Activated CD8-positive, alpha-beta memory T cell treated with anti-CD3 and anti-CD28 coated beads for 24 hours (primary cell): ENCODE measurements around the gene SIVA1.

Source experiments
- DNase-seq: peaks from one replicate; pipeline ENCODE4 v3.0.0-alpha.2; 2020

Gene SIVA1

DNA sequence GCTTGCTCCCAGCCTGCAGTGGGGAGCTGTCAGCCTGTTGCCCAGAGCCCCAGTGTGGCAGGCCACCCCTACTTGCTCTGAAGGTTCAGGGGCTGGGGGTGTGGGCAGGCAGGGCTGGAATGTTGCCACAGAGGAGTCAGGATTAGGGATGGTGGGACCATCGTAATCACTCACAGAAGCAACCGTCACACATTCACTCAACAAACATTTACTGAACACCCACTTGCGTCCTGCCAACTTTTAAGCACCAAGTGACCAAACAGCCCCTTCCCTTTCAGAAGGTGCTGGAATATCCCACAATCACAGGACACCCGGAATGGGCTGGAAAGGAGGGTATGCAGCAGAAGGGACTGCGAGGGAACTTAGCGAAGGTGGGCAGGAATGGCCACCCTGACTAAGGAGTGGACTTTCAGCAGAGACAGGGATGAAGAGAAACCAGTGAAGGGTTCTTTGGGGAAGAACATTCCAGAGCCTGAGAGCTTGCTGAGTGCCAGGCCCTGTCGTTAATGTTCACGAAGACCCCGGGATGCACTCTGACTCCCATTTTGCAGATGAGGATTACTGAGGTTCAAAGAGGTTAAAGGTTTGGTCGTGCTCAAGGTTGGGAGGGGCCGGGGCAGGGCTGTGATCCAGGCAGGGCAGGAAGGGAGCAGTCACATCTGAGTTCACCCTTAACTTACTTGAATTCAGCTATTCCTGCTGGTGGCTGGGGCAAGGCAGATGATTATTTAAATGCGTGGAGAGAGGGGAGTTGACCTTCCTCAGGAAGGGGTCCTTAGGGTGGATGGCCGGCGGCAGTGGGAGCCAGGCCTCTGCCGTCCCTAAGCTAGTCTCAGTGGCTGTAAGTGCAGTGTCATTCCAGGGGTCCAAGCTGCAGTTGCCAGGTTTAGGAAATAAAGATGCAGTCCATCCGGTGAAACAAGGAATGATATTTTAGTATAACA is 45.6 kb downstream of the SIVA1 start:
- no peak for DNase-seq

DNA sequence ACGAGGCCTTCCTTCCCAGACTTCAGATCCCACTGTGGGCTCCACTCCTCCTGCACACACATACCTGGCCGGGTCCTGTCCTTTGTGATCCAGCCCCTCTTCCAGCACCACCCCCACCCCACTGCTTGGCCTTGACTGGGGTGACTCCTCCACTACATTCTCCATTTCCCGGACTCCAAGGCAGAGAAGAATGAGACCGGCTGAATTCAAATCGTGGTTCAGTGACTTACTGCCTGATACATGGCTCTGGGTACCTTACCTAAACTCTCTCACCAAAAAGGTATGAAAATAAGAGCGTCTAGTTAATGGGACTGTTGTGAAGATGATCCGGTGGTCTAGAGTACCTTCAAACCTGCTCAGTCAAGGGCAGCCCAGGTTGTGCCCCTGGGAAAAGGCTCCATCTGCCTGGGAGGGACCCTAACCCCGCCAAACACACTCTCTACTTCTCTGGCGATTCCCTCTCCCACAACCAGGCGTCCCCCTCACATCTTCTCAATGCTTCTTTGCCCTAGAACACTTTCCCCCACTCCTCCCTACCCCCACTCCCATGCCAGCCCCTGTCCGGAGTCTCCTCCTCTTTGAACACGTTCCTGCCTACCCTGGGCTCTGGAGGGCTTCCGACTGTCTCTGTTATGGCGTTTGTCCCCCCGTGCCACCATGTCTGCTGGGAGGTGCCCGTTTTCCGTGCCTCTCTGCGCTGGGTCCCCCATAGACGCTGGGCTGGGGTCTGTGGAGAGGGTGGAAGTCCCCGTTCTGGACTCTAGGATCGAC is 46.5 kb downstream of the SIVA1 start:
- DNase-seq = no peak

DNA sequence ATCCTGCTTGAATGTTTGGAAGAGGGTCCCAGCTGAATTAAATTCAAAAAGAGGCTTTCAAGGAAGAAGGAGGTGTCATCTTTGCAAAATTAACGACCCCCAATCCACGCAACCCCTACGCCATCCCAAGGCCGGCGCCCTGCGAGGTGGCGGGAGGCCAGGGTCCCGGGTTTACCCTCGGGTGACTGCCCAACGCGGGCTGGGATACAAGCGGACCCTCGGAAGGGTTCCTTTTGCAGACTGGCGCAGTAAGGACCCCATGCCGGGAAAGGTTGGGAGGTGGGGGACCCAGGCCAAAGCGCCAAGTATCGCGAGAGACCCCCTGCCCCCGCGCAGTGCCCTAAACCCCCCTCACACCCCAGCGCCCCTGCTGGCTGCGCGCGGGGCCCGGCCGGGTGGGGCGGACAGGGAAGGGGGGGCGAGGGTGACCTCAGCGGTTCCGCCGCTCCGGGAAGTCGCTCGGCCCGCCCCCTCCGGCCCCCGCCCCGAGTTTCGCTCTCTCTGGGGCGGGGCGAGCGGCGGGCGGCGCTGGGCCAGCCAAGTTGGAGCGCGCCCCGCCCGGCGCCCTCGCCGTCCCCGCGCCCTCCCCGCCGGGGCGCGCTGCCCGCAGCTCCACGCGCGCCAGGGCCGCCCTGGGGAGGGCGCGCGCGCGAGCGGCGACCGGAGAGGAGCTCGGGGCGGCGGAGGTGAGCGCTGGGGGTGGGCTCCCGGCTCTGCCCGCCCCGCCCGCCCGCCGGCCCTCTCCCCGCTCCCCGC is 47.2 kb downstream of the SIVA1 start:
- DNase-seq = peak; percentile 89

DNA sequence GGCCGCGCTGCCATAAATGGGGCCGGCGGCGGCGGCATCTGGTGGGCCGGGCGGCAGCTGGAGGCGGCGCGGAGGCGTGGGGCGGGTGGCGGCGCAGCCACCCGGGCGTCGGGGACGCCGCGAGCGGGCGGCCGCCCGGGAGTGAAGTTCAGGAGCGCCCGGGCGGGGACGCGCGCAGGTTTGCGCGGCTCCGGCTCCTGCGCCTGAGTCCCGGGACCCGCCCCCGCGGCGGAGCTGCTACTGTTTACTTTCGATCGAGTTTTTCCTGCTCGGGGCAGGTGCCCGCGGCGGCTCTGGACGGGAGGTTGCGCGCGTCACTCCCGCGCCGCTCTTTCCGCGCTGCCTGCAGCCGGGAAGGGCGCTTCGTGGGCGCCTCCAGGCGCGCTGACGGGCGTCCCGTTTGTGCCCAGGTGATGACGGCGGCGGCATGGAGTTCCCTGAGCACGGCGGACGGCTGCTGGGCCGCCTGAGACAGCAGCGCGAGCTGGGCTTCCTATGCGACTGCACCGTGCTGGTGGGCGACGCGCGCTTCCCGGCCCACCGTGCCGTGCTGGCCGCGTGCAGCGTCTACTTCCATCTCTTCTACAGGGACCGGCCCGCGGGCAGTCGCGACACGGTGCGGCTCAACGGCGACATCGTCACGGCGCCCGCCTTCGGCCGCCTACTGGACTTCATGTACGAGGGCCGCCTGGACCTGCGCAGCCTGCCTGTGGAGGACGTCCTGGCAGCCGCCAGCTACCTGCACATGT is 48.0 kb downstream of the SIVA1 start, which contains the start of gene ZBTB42:
ZBTB42 (plus strand) TSS at position 331 of the 749 bp plus-strand sequence; CDS start at position 428, 97 bp downstream.
- DNase-seq = peak; percentile 84

DNA sequence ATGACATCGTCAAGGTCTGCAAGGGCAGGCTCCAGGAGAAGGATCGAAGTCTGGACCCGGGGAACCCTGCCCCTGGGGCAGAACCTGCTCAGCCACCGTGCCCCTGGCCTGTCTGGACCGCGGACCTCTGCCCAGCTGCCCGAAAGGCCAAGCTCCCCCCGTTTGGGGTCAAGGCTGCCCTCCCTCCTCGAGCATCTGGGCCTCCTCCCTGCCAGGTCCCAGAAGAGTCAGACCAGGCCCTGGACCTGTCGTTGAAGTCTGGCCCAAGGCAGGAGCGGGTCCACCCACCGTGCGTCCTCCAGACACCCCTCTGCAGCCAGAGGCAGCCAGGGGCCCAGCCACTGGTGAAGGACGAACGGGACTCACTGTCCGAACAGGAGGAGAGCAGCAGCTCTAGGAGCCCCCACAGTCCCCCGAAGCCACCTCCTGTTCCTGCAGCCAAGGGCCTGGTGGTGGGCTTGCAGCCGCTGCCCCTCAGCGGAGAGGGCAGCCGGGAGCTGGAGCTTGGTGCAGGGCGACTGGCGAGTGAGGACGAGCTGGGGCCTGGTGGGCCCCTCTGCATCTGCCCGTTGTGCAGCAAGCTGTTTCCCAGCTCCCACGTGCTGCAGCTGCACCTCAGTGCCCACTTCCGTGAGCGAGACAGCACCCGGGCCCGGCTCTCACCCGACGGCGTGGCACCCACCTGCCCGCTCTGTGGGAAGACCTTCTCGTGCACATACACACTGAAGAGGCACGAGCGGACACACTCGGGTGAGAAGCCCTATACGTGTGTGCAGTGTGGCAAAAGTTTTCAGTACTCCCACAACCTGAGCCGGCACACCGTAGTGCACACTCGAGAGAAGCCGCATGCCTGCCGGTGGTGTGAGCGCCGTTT is 48.8 kb downstream of the SIVA1 start:
- DNase-seq = no peak

DNA sequence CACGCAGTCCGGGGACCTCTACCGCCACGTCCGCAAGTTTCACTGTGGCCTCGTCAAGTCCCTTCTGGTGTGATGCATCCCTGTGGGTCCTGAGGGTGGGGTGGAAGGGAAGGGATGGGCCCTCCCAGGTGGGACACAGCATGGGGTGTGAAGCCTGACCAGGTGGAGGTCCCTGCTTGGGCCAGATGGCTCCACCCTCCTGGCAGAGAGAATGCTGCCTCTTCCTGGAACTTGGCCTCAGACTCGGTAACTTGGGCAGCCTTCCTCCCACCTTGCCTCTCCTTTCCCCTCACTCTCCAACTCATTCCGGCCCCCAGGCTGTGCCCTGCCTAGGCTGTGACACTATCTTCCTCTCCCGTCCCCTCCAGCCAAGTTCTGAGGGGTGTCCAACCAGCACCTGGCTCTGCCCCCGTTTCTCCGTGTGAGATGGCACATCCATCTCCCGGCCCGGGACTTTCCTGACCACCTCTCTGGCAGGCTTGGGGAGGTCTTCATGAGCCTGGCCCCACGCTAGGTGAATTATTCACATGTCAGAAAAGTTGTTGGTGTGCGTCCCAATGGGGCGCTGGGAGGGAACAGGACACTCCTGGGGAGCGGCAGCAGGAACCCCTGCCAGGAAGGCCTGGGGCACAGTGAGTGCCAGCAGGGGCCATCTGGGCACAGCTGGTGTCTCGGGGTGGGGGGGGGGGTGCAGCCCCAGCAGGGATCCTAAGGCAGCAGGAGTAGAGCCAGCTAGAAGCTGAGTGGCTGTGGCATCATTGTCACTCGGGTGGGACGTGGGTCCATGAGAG is 49.6 kb downstream of the SIVA1 start:
- DNase-seq = no peak

DNA sequence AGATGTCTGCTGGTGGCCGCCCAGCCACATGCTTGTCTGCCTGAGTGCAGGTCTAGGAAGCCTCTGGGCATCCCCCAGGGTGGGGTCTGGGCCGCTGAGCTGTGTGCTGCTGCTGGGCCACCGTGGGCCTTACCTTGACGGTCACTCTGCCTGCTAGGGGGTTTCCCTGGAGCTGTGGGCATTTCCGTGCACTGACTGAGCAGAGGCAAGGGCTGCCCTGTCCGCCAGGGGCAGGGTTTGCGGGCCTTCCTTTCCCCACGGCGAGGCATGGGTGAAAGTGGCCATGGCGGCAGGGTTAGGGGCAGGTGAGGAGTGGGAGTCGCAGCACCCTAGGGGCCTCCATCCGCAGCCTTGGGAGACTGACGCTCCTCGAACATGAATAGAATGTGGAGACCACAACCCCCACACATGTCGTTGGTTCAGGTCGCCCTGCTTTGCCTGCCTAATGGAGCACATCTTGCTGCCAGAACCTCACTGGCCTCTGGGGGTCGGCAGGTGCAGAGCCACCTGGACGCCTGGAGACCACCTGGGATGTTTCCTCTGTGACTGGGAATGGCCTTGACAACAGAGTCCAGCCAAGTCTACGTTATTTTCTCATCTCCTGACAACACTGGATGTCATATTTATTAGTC is 50.4 kb downstream of the SIVA1 start:
- no peak for DNase-seq

DNA sequence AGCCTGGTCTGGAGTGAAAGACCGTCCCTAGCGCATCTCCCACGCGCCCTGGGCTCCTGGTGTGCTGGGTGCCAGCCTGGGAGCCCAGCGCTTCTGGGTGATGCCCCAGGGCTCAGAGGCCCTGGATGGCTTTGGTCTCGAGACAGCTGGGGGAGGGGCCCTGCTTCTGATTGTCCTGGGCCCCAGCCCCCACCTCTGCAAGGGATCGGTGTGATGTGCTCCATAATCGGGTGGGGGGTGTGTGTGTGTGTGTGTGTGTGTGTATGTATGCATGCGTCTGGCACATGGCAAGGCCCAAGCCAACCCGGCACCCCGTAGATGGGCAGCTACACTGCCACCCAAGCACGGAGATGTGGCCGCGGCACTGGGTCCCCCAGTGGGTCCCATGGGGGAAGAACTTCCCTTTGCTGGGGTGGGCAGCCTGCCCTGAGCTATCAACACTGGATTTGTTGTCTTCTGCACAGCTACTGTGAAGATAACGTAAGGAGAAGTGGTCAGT is 51.0 kb downstream of the SIVA1 start:
- no peak for DNase-seq

DNA sequence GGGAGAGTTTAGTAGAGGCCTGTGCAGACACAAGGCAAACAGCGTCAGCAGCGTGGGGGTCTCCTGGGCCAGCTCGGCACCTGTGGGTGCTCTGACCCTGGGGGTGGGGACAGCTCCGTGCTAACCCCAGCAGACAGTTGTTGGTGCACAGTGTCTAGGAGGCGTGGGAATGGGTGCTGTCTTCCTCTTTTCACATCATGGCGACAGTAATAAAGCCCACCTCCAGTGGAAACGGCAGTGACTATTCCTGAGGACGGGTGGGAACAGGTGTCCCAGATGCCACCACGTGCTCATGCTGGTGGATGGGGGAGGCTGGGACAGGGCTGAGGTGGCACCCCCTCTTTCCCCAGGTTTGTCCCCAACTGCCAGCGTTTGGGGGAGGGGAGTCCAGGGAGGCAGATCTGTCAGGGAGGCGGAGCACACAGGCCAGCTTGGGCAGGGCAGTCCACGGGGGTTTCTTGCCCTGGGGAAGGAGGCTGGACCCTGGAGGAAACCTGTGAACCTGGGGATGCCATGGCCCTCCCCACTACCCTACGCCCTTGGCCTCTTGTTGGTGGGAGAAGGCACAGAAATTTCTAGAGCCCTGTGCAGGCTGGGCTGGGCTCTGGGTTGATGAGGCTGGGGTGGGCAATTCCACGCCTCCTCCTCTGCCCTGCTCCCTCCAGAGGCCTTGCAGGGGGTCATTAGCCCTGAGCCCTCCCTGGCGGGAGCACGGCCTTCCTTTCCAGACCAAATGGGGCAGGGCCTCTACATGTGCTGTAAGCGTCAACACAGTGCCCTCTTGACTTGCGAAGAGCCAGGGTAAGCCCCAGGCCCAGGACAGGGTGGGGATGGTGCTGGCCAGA is 51.8 kb downstream of the SIVA1 start:
- DNase-seq = no peak

DNA sequence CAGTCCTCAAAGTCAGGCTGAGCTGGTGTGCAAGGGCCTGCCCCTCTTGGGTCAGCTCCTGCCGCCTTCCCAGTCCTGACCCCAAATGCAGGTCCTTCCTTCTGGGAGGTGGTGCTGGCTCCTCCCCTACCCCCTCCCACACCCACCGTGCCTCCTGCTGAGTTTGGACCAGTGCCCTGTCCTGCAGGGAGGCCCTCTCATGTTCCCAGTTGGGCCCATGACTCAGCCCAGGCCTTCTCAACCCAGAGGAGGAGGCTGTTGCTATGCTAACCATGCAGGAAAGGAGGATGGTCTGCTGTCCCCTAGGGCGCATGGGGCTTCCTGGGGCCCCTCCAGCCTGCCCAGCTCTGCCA is 52.4 kb downstream of the SIVA1 start:
- no peak for DNase-seq

DNA sequence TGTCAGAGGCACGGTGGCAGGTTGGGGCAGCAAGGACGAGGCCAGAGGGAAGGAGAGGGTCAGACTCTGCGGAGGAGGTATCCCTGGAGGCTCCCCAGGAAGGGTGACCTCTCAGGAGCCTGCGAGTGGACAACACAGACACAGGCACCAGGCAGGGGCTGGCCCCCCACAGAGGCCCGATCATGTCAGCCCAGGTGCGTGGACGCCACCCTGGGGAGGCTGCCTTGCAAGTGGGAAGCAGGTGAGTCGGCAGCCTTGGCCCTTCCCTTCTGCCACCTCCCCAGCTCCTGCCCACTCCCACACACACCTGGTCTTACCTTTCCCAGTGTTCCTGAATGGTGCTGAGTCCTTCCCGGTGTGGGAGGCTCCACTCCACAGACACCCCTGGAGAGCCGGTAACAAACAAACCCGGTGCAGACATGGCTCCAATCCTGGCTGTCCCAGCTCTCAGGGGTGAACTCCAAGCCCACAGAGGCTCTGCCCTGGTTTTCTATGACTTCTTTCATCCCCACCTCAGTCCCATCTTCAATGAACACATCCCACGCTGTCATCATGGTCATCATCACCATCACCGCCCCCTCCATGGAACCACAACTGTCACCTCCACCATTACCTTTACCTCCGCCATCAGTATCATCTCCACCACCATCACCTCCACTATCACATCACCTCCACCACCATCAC is 53.1 kb downstream of the SIVA1 start:
- no peak for DNase-seq

DNA sequence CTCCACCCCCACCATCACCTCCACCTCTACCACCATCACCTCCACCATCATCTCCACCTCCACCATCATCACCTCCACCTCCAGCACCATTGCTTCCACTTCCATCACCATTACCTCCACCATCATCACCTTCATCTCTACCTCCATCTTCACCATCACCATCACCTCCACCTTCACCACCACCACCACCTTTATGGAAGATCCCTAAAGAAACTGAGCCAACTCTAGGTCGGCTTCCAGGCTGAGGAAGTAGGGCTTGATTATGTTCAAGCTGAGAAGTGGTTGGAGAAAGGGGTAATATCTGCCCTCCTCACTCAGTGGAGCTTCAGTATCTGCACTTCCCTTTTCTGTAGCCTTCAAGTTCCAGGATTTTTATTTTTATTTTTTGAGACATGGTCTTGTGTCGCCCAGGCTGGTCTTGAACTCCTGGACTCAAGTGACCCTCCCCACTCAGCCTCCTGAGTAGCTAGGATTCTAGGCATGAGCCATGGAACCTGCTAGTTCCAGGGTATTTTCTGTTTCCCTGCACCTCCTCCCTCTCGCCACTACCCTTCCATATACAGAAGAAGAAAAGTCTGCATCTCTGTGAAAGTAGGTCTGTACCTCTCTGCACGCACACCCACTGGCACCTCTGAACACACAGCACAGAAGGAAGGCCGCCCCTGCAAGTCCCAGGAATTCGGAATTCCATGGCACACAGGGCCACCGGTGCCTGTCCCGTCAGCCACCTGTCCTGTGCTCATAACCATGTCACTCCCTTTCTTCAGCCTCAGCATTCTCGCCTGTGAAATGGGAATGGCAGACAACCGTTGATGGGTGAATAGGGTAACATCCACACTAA is 53.9 kb downstream of the SIVA1 start:
- no peak for DNase-seq

DNA sequence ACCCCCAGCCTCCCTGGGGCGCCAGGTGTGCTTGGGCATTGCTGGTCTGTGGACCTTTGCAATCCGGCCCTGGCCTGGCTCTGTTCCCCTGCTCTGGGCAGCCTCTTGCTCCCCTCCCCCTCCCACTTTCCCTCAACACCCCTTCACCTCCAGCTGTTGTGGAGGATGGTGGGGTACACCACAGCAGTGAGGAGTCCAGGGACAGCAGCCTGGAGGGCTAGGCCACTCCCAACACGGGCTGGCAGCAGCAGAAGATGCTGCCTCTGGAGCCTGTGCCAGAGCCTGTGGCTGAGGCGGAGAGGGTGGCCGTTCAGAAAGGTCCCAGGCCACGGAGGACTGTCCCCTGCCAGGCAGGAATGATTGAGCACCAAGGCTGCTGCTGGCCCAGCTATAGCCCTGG is 55.5 kb downstream of the SIVA1 start:
- no peak for DNase-seq
